Type B pancreatic cell (in vitro differentiated cells): ENCODE measurements around the gene RAB40C. TPM values are rescaled to one million over a fixed set of nuclear protein-coding genes. Genes with fewer than 3 reads are reported as not detected.

Experiments
- DNase-seq: peaks from one replicate; pipeline ENCODE4 v3.0.0; 2021; ENCODE audit warnings: mixed read lengths; ENCODE audit not compliant: unreplicated experiment; ENCODE audit errors: extremely low spot score
- H3K27ac Mint-ChIP-seq: 2 replicates; pipeline ENCODE4 v1.8.0; 2021; ENCODE audit warnings: mild to moderate bottlenecking, mixed read lengths
- H3K27me3 Mint-ChIP-seq: 2 replicates; pipeline ENCODE4 v1.8.0; 2021; ENCODE audit warnings: mixed read lengths
- H3K36me3 Mint-ChIP-seq: 2 replicates; pipeline ENCODE4 v1.8.0; 2021; ENCODE audit warnings: mixed read lengths
- H3K4me1 Mint-ChIP-seq: one replicate; pipeline ENCODE4 v1.8.0; 2021; ENCODE audit warnings: mixed read lengths; ENCODE audit not compliant: unreplicated experiment
- H3K4me3 Mint-ChIP-seq: 2 replicates; pipeline ENCODE4 v1.8.0; 2021; ENCODE audit warnings: mild to moderate bottlenecking, mixed read lengths
- H3K9me3 Mint-ChIP-seq: 2 replicates; pipeline ENCODE4 v1.8.0; 2021; ENCODE audit warnings: mixed read lengths
- total RNA-seq: library from RNA; stranded (reverse); gene quantifications from 2 replicates; pipeline ENCODE4 v1.2.1, GENCODE V29; 2021; ENCODE audit warnings: low replicate concordance
- TF ChIP-seq, protein P1 (sequence below): fragments of 200-600 bp; sonication (generic); conservative IDR thresholded peaks from 2 replicates; pipeline ENCODE4 v1.5.0; 2021; ENCODE audit warnings: antibody characterized with exemption, mild to moderate bottlenecking

RAB40C gene
- total RNA-seq, 1 donor from 2014 or later: 26.5 TPM

DNA sequence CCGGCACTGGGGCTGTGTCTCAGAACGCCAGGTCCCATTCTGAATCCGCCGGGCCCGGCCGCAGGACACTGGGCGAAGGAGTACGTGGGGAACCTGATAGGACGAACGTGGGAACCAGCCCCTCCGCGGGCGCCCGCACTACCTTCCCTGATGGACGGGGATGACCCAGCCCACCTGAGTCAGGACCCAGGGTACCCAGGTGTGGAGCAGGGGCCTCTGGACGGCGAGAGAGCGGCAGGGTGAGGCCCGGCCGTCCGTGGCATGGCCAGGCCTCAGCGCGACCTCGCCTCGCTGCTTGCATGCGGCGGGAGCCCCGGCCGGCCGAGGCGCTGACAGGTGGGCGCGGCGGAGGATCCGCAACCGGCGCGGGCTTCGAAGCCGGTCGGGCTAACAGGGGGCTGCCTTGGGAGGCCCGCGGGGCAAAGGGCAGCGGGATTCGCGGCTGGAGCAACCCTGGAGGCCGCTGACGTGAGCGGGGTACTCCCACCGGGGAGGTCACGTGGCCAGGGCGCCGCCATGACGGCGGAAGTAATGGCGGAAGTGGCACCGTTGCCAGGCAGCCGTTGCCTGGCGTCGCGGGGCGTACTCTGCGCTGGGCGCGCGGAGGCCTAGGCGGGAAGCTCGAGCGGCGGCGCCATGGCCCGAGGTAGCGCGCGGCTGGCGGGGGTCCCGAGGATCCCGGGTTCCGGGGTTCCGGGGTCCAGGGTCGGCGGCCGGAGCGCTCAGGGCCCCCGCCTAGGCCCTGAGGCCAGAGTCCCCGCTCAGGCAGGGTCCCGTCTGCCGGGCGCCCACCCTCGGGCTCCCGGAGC, 59.1 kb downstream of the RAB40C start, which contains the start of gene WDR90:
Gene WDR90 (plus strand): TSS at position 585 of the 809 bp plus-strand sequence. CDS start 52 bp downstream, at position 637.
- H3K36me3 Mint-ChIP-seq: no peaks in the 10 kb centered on the region
- DNase-seq: peak; percentile 95
- TF ChIP-seq, protein P1, sequence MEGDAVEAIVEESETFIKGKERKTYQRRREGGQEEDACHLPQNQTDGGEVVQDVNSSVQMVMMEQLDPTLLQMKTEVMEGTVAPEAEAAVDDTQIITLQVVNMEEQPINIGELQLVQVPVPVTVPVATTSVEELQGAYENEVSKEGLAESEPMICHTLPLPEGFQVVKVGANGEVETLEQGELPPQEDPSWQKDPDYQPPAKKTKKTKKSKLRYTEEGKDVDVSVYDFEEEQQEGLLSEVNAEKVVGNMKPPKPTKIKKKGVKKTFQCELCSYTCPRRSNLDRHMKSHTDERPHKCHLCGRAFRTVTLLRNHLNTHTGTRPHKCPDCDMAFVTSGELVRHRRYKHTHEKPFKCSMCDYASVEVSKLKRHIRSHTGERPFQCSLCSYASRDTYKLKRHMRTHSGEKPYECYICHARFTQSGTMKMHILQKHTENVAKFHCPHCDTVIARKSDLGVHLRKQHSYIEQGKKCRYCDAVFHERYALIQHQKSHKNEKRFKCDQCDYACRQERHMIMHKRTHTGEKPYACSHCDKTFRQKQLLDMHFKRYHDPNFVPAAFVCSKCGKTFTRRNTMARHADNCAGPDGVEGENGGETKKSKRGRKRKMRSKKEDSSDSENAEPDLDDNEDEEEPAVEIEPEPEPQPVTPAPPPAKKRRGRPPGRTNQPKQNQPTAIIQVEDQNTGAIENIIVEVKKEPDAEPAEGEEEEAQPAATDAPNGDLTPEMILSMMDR: no peak
- H3K9me3 Mint-ChIP-seq: no peaks in the 10 kb centered on the region
- peak within 1 kb of the TSS; percentile 79 for H3K27ac Mint-ChIP-seq
- peak within 1 kb of the TSS; percentile 84 for H3K4me3 Mint-ChIP-seq
- H3K27me3 Mint-ChIP-seq: no peaks in the 10 kb centered on the region
- H3K4me1 Mint-ChIP-seq: no peaks in the 10 kb centered on the region

DNA sequence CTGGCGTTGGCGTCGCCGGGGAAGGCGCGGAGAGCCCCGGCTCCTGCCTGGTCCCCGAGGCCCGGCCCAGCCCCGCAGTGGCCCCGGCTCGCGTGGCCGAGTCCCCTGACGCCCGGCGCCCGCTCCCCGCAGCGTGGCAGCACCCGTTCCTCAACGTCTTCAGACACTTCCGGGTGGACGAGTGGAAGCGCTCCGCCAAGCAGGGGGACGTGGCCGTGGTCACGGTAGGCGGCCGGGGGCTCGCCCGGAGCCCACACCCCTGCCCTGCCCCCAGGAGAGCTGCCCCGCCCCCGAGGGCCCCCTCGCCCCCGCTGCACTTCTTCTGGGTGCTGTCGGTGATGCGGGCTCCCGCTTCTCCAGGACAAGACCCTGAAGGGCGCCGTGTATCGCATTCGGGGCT, 59.8 kb downstream of the RAB40C start:
- H3K36me3 Mint-ChIP-seq: no peaks in the 10 kb centered on the region
- H3K4me3 Mint-ChIP-seq: peak overlapping the region; percentile 80
- H3K4me1 Mint-ChIP-seq: no peaks in the 10 kb centered on the region
- TF ChIP-seq, protein P1: no peak
- peak overlapping the region; percentile 13 for H3K27ac Mint-ChIP-seq
- H3K27me3 Mint-ChIP-seq: no peaks in the 10 kb centered on the region
- no peak for DNase-seq
- no peaks in the 10 kb centered on the region for H3K9me3 Mint-ChIP-seq

GRCh38 chr16:651844-652243, 62.0 kb downstream of the RAB40C start:
- Mint-ChIP-seq H3K36me3 (no peaks in the 10 kb centered on the region), H3K4me3 (no peak overlapping the region), H3K27ac (no peak overlapping the region), H3K4me1 (no peaks in the 10 kb centered on the region), H3K27me3 (no peaks in the 10 kb centered on the region), H3K9me3 (no peaks in the 10 kb centered on the region)
- TF ChIP-seq, protein P1: no peak
- DNase-seq: no peak

DNA sequence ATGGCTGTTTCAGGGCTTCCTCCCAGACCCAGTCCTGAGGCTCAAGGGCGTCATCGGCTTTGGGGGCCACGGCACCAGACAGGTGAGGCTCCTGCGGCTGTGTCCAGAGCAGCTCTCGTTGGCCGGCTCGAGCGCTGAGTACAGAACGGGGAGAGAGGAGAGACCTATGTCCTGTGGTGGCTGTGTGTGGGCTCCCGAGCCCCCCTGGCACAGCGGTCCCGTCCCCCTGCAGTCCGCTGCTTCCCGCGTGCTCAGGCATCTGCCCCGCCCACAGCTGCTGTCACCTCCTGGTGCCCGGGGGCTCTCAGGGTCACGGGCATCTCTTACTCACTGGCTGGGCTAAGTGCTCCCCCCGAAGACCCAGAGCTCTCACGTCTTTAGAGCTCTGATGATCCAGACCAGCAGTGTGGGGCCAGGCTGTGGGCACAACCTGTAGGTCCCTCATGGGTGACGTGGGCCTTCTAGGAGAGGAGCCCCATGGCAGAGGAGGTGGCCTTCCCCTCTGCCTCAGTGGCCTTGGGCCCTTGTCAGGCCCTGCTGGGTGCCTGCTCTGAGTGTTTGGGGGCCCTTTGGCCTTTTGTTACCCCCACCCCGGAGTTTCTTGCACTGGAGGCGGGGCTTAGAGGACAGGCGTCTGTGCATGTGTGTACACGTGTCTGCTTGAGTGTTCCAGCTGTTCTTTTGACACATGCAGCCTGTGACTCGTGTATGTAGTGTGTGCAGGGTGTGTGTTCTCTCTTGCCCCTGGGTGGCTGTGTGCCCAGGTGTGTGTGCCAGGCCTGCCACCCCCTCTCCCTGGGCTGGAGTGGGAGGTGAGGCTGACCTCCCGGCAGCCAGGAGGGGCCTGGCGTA, 62.8 kb downstream of the RAB40C start:
- no peaks in the 10 kb centered on the region for H3K4me1 Mint-ChIP-seq
- H3K27me3 Mint-ChIP-seq: no peaks in the 10 kb centered on the region
- H3K4me3 Mint-ChIP-seq: peak overlapping the region; percentile 68
- H3K36me3 Mint-ChIP-seq: no peaks in the 10 kb centered on the region
- TF ChIP-seq, protein P1: no peak
- no peaks in the 10 kb centered on the region for H3K9me3 Mint-ChIP-seq
- DNase-seq: no peak
- no peak overlapping the region for H3K27ac Mint-ChIP-seq

- H3K27ac Mint-ChIP-seq: no peak overlapping the region
- no peaks in the 10 kb centered on the region for H3K27me3 Mint-ChIP-seq
- no peaks in the 10 kb centered on the region for H3K9me3 Mint-ChIP-seq
- no peak for DNase-seq
- TF ChIP-seq, protein P1: no peak
- H3K4me3 Mint-ChIP-seq: no peak overlapping the region
- H3K36me3 Mint-ChIP-seq: no peaks in the 10 kb centered on the region
- no peaks in the 10 kb centered on the region for H3K4me1 Mint-ChIP-seq
Observed at GRCh38 chr16:654034-654433, 64.2 kb downstream of the RAB40C start.
